ENCODE measurements around the gene PAPPA2. TPM values are rescaled to one million over a fixed set of nuclear protein-coding genes. Genes with fewer than 3 reads are reported as not detected.
A peak's percentile ranks its signal among the peaks of the same experiment; 100 is the strongest.
"Not testable (repeated sequence)": the region's sequence is repeated elsewhere in the genome, so short reads cannot be mapped to it uniquely, and the experiment has no call there.

PAPPA2 gene
- total RNA-seq, 1 donor from 2014 or later: 0.25 TPM

GRCh38 chr1:176558561-176558960 lies 95.6 kb downstream of the PAPPA2 start:
- DNase-seq (ENCODE audit: low spot score in 2 of 2, unreplicated experiment in 2 of 2): no peak
- peaks cover 5% of the 10 kb centered on the region for H3K4me1 Mint-ChIP-seq
- no peak overlapping the region for H3K27ac Mint-ChIP-seq
- no peak overlapping the region for H3K4me3 Mint-ChIP-seq
- no peak for TF ChIP-seq CTCF (IDR thresholded peaks at IDR 0.05; ENCODE audit: unreplicated experiment)
- no peaks in the 10 kb centered on the region for H3K9me3 Mint-ChIP-seq
- H3K27me3 Mint-ChIP-seq (ENCODE audit: low read depth): peaks cover 51% of the 10 kb centered on the region
- no peaks in the 10 kb centered on the region for H3K36me3 Mint-ChIP-seq

GRCh38 chr1:176559474-176559873 lies 96.5 kb downstream of the PAPPA2 start:
- H3K4me3 Mint-ChIP-seq: no peak overlapping the region
- no peak overlapping the region for H3K27ac Mint-ChIP-seq
- H3K36me3 Mint-ChIP-seq: no peaks in the 10 kb centered on the region
- H3K9me3 Mint-ChIP-seq: no peaks in the 10 kb centered on the region
- no peak for TF ChIP-seq CTCF (IDR thresholded peaks at IDR 0.05; ENCODE audit: unreplicated experiment)
- peaks cover 5% of the 10 kb centered on the region for H3K4me1 Mint-ChIP-seq
- no peak for DNase-seq (ENCODE audit: low spot score in 2 of 2, unreplicated experiment in 2 of 2)
- peaks cover 44% of the 10 kb centered on the region for H3K27me3 Mint-ChIP-seq (ENCODE audit: low read depth)

GRCh38 chr1:176559878-176560277 lies 96.9 kb downstream of the PAPPA2 start:
- H3K4me1 Mint-ChIP-seq: peaks cover 5% of the 10 kb centered on the region

GRCh38 chr1:176560681-176561080 lies 97.7 kb downstream of the PAPPA2 start:
- no peak for TF ChIP-seq CTCF (IDR thresholded peaks at IDR 0.05; ENCODE audit: unreplicated experiment)
- Mint-ChIP-seq H3K27me3 (ENCODE audit: low read depth) (peaks cover 32% of the 10 kb centered on the region), H3K27ac (no peak overlapping the region), H3K4me3 (no peak overlapping the region), H3K4me1 (peaks cover 5% of the 10 kb centered on the region), H3K36me3 (no peaks in the 10 kb centered on the region), H3K9me3 (no peaks in the 10 kb centered on the region)
- DNase-seq (ENCODE audit: low spot score in 2 of 2, unreplicated experiment in 2 of 2): no peak

More at GRCh38 chr1:176559878-176560277, 96.9 kb downstream of the PAPPA2 start:
- Mint-ChIP-seq H3K36me3 (no peaks in the 10 kb centered on the region), H3K9me3 (no peaks in the 10 kb centered on the region), H3K4me3 (no peak overlapping the region), H3K27me3 (ENCODE audit: low read depth) (peaks cover 40% of the 10 kb centered on the region), H3K27ac (no peak overlapping the region)
- DNase-seq (ENCODE audit: low spot score in 2 of 2, unreplicated experiment in 2 of 2): peak; percentile 40 to 69
- TF ChIP-seq CTCF (IDR thresholded peaks at IDR 0.05; ENCODE audit: unreplicated experiment): peak; percentile 81

- H3K4me1 Mint-ChIP-seq; H3K4me3 Mint-ChIP-seq; DNase-seq (ENCODE audit: low spot score in 2 of 2, unreplicated experiment in 2 of 2); H3K9me3 Mint-ChIP-seq; H3K36me3 Mint-ChIP-seq; H3K27ac Mint-ChIP-seq: not testable (repeated sequence)
- H3K27me3 Mint-ChIP-seq (ENCODE audit: low read depth): peaks cover 24% of the 10 kb centered on the region
Observed at GRCh38 chr1:176561761-176562160, 98.8 kb downstream of the PAPPA2 start.

- TF ChIP-seq CTCF (IDR thresholded peaks at IDR 0.05; ENCODE audit: unreplicated experiment): no peak
- Mint-ChIP-seq H3K4me1 (no peaks in the 10 kb centered on the region), H3K9me3 (no peaks in the 10 kb centered on the region), H3K4me3 (no peak overlapping the region), H3K27me3 (ENCODE audit: low read depth) (peaks cover 3% of the 10 kb centered on the region), H3K27ac (no peak overlapping the region), H3K36me3 (no peaks in the 10 kb centered on the region)
- no peak for DNase-seq (ENCODE audit: low spot score in 2 of 2, unreplicated experiment in 2 of 2)
Observed at GRCh38 chr1:176566004-176566975, 103.3 kb downstream of the PAPPA2 start.

Data from mesothelial cell of epicardium (in vitro differentiated cells).